GM21737 (cell line): ENCODE results near the gene SSPN.

Experiments used
- ATAC-seq: cut with Tn5 transposase; IDR thresholded peaks from one replicate; pipeline ENCODE4 v1.9.1; 2021; ENCODE audit warnings: mild to moderate bottlenecking, moderate library complexity; ENCODE audit not compliant: unreplicated experiment

Gene SSPN, protein sequence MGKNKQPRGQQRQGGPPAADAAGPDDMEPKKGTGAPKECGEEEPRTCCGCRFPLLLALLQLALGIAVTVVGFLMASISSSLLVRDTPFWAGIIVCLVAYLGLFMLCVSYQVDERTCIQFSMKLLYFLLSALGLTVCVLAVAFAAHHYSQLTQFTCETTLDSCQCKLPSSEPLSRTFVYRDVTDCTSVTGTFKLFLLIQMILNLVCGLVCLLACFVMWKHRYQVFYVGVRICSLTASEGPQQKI

DNA sequence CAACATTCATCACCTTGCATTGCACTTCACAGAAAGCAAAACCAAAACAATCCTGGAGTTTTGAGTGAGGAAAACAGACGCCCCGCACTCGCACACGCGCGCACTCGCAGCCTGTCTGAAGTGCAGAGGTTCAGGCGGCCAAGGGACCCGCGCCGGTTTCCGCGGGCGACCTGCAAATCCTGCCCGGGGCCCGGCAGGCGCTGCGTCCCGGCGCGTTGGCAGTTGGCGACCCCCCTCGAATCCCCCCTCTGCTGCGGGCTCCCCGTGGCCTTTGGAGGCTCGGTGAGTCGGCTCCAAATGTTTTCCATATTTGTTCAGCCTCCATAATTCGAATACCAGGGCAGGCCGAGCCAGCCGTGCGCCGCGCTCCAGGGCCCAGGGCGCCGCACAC lies at the start of gene SSPN:
TSS of gene SSPN (plus strand) at position 324 of the 391 bp plus-strand sequence. CDS start 100 bp downstream, outside the sequence.
- no peak for ATAC-seq

DNA sequence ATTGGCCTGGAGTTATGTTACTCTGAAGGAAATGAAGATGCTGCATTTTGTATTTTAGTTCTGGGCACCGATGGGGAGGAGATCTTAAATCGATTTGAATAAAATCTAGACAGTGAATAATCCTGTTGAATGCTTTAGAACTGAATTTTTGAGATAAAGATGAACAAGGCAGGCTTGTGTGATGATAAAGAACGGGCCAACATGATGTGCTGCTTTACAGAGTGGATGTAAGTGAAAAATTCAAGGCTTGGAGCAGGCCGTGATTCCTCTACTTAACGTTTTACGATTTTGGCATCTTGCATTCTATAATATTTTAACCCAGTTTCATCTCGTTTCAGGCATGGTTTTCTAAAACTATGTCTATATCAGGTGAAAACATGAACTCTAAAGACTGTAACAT lies 47.1 kb upstream of the SSPN start:
- no peak for ATAC-seq

DNA sequence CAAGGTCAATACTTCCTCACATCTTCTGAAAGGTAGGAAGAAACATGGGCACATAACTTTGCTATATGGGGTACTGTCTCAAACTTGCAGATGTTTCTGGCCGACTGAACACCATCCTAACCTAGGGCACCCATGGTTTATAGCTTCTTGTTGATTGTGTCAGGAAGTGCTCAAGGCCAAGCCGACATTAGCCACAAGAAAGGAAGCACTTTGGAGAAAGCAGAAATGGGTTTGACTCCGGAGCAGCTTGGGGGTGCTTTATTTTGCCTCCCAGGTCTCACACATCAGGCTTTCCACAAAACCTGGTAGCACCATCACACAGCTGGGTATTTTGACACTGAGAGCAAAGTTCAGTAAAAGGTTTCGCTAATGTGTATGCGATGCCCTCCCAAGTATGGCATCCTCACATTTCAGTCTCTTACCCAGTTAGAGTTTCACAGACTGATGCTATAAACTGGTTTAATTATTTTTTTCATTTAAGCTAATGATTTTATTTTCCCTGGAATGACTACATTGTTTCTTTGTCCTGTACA lies 45.3 kb upstream of the SSPN start:
- no peak for ATAC-seq

DNA sequence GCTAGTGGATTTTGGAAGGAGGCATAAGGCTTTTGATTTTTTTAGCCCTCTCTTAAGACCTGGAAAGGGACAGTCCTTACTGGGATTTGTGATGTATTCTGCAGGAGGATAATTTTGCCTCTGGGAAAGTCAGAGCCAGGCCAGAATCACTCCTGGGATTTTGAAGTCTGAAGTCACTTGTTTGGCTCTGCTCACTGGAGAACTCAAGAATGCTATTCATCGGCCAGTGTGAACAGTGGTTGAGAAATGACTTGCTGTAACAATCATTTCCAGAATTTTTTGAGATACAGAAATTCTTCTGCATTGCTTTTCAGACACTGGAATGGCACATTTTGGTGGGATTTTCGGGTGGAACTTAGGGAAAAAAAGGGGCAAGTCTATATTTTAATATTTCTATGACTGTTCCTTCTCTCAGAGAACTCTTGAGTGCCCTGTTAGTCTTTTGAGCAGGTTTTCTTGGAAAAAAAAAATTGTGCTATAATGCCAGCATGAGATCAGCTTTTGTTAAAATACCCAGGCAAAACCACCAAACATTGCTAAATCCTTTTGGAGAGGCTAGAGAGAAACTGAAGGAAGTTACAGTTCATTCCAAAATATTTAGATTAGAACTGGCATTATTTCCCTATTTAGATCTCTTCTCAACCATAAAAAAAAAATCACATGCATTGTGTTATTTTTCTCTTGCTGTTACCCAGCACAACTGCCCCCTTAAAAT lies 44.5 kb upstream of the SSPN start:
- ATAC-seq = no peak

DNA sequence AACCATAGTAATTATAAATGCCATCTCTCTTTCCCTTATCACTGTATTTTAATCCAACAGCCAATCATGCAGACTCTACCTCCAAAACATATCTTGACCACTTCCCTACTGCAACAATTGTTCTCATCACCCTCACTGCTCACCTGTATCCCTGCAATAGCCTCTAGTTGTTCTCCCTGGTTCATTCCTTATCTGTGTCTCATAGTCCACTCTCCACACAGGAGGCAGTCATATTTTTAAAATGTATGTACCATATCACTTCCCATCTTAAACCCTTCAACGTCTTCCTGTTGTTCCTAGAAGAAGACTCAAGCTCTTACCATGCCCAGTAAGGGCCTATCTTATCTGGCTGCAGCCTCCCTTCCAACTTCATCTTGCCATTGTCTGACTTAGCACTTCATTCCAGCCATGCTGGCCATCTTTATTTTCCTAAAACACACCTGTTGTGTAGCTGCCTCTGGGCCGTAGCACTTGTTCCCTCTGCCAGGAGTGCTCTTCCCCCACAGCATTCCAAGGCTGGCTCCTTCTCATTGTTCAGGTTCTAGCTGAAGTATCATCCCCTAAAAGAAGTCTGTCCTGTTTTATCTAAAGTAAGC lies 42.8 kb upstream of the SSPN start:
- no peak for ATAC-seq

DNA sequence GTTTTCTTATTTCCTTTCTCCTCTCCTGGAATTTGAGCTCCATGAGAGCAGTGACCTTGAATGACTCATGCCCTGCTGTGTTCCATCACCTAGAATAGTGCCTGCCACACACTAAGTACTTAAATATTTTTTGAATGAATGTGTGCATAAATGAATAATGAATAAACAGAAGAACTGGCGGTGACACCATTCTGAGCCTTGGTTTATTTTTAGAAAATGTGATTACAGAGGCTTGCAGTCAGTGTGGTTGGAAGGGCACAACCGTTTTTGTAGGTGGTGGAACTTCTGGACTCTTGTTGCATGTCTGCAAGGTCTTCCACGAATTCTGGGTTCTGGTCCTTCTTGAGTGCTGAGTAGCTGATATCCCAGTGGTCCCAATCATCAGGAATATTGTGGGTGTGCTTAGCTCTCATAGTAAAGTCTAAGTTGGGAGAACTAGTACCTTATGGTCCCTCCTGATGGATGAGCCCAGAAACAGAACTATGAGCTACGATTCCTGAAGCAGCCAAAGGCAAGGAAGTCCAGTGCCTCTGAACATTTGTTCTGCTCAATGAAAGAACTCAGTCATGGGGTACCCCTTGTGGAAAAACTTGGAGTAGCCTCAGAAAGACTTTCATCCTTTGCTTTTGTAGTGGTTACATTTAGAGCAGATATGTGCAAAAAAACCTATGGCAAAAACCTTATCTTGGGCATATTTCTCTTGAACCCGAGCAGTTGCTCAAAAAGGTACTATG lies 41.8 kb upstream of the SSPN start:
- ATAC-seq = no peak

DNA sequence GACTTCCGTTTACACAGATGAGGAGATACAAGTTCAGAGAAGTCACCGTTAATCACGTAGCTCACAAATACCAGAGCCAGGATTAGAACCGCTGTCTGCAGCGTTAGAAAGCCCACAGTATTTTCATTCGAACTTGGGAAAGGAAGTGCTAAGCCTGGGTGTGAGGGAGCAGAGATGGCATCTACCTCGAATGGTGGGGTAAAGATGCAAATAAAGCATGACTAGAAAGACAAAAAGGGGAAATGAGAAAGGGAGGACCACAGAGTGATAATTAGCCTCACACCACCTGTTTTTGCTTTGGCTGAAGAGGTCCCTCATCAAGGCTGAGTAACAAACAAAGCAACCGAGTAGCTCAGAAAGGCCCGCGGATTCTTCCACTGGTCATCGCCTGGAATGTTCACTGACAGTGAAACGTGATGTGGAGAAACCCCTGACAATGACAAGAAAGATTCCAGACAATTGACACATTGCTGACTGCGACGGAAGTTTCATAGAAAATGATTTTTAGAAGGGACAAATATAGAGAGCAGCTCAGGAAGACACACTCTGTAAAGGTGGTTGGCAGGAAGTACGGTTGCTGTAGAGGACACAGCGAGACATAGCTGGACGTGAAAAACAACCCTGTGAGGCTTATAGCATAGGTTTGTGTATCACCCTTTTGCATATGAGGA lies 39.0 kb upstream of the SSPN start:
- peak; percentile 79 for ATAC-seq

DNA sequence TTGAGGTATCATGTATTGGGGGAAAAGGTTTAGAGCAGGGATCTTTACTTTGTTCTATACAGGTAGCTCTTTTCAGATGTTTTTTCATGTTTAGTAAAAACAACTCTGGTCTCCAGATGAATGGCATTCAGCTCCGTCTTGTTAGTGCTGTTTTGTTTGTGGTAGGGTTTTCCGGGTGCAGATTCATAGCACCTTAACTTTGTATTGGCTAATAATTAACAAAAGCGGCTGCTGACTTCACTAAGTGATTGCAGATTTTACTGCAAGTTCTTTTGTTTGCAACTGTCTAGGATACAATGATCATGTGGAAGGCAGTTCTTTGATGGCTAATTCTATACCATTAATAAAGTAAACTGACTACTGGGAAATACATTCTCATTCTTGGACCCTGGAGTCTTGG lies 38.4 kb upstream of the SSPN start:
- ATAC-seq = peak; percentile 11

DNA sequence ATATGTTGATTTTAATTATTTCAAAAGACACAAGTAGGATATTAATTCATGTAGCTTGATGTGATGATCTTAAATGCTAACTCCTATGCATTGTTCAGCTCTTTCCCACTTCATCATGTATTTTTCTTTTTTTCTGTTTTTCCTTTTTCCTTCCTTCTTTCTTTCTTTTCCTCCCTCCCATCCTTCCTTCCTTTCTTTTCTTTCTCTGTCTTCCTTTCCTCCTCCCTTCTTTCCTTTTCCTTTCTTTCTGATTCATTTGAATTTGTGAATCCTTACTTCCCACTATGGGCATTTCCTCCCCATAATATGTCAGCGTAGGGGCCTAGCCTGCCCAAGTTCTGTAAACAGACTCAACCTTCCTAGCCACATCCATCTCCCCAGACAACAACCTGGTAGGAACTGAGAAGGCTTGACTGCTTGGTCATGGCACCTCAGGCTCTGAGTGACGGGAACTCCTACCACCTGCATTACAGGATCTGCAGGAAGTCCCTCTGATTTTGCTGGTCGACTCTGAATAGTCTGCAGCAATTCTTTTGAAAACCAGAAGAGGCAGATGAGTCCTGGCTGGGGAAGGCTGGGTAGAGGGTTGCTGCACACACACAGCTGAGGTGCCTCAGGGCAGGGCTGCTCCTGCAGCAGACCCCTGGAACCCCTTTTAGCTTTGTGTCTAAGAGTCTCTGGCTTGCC lies 37.2 kb upstream of the SSPN start:
- ATAC-seq = no peak

DNA sequence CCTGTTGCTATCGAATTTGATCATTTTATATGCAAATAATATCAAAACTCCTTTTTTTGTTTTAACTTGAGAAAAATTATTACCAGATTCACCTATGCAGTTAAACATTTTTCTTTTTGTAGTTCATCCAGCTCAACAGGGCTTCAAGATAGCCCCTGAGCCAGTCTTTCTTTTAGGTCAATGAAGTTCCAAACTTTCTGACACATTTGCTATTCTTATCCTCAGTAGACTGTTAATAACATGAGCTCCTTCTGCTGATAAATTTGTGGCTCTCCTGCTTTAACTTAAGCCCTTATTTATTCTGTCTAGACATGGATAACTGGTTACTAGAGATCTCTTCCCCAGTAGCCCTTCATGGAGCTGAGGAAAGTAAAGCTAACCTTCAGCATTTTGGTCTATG lies 33.2 kb upstream of the SSPN start:
- ATAC-seq = no peak

DNA sequence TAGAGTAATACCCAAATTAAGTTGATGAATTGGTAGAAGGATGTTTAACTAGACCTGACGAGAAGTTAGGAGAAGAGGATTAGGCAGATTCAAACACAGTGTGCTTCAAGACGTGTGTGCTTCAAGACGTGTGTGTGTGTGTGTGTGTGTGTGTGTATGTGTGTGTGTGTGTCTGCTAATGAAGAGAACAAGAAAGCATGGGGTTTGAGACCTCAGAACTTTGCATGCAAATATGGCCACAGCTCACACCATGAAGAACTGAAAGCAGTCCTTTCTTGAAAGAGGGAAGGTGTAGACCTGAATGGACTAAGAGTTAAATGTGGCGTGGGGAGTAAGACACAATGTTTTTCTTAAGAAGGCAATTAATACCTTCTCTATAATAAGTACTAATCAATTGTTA lies 32.5 kb upstream of the SSPN start:
- ATAC-seq = peak; percentile 58

DNA sequence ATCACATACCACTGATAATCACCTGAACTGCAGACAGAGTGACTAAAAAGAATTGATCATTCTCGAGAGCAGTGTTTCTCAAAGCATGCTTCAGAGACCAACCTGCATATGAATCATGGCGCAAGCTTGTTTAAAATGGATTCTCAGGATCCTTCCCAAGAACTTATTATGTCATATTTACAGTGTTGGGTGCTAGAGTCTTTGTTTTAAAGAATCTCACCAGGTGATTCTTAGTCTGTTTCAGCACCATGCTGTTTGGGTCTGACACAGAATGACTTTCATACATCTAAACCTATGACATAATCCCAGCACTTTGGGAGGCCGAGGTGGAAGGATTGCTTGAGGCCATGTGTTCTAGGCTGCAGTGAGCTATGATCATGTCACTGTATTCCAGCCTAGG lies 31.3 kb upstream of the SSPN start:
- ATAC-seq = no peak

DNA sequence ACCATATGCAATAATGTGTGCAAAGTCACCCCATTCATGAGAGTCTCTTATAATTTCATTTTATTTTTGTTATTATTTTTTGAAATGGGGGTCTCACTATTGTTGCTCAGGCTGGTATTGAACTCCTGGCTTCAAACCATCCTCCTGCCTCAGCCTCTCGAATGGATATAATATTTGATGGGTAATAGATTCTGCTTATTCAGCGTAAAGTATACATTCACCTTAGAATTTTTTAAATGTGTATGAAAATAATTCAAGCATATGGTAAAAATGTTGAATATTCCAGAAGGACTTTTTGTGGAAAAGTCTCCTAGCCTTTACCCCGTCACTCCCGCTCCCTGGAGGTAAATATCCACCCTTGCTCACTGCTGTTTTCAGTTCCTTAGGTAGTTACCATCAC lies 23.4 kb upstream of the SSPN start:
- no peak for ATAC-seq

DNA sequence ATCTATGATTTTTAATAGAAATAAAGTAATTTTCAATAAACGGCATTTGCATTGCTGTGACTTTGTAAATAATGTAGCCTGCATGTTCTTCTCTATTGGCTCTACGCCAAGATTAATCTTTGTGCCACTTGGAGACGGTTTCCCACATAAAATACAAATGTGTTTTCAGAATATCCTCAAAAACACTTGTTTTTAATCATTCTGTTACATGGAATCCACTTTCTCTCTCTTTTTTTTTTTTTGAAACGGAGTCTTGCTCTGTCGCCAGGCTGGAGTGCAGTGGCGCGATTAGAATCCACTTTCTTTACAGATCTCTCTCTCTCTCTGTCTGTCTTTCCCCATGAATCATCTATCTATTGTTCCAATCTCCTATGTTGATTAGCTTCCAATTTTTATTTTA lies 22.8 kb upstream of the SSPN start:
- ATAC-seq = no peak

DNA sequence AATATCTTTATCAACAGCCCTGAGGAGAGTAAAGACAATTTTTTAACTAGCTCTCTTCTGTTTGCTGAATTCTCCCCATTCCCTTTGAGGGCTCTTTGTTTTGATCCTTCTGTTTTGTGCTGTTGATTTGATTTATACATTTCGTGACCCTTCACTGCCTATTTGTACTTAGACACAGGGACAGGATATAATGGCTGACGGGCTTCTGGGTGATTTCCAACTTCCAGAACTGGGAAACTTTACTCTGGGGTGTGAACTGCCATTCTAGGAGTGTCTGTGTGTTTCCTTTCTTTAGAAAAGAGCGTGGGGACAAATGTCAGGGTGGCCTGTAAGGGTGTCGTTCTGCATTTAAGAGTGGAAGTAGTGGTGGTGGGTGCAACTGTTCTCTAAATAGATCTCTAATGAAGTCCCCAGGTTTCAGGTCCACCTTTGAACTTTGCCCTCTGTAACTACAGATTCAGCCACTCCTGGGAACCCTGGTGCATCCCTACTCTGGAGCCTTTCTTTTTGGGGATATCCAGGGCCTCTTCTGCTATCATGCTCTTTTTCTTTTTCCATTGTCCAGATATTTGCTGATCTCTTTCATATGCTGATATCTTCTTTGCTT lies 22.3 kb upstream of the SSPN start:
- ATAC-seq = no peak

DNA sequence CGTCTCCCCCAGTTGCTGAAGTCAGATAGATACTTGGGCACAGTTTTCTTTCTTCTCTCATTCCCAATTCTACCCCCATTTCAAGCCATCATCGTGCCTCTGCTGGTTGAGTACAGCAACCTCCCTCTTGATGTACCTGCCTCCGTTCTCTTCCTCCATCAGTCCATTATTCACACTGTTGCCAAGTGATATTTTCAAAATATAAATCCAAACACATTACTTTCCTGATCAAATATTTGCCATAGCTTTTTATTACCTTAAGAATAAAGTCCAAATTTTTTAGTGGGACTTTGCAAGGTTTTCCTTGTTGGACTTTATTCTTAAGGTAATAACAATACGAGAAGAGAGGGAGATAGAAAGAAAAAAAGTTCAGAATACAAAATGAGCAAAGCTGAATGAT lies 18.6 kb upstream of the SSPN start:
- no peak for ATAC-seq

DNA sequence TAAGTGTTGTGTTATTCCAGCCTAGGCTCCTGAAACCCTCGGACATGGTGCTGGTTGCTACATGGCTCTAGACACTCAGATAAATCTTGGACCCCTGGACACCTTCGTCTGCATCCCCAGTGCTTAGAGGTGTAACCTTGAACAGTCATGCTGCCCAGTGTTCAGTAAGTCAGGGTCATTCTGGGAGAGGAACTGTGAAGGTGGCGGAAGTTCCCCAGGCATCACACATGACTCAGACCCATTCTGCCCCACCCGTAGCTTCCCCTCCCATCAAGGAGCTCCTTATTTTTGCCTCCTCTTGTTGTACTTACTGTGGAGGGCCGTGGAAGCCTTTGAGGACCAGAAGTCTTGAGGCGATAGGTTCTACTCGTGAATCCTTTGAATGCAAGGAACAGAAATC lies 18.1 kb upstream of the SSPN start:
- no peak for ATAC-seq

DNA sequence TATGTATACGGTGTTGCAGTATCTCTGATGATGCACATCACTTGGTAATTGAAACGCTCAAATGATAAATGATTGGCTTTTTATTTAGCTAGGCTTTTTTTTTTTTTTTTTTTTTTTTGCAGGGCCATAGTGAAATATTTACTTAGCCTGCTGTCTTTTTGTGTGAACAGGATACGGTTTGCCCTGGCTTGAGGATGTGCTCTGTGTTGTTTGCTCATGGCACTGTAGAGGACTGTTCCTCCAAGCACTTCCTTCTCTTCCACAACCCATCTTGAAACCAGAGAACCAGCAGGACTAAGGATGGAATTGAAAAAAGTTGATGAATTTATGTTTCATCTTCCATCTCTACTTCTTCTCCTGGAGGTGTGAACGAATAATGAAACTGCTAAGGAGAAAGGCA lies 15.5 kb upstream of the SSPN start:
- no peak for ATAC-seq

DNA sequence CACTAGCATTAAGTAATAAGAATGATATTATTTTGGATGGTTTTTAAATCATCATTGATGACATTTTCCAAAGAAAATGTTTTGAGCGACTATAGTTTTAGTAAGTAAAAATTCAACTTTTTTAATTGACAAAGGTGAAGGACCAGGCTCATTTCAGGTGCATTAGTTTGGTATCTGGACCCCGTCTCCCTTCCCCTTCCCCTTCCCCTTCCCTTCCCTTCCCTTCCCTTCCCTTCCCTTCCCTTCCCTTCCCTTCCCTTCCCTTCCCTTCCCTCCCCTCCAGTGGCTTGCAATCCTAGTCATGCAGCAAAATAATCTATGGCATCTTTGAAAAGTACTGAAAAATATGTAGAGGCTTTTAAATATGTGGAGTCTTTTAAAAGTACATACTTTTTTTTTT lies 13.0 kb upstream of the SSPN start:
- no peak for ATAC-seq
